Measurements from ENCODE around the gene IPCEF1.
A peak's percentile ranks its signal among the peaks of the same experiment; 100 is the strongest.

IPCEF1 gene

GRCh38 chr6:154289818-154290508, 66.6 kb downstream of the IPCEF1 start:
- DNase-seq, result no peak

GRCh38 chr6:154285826-154286225, 70.8 kb downstream of the IPCEF1 start:
- no peak for DNase-seq

- no peak for DNase-seq
Measured at GRCh38 chr6:154284313-154284853, 72.2 kb downstream of the IPCEF1 start.

GRCh38 chr6:154280521-154280920, 76.1 kb downstream of the IPCEF1 start:
- no peak for DNase-seq

- no peak for DNase-seq
Measured at GRCh38 chr6:154277629-154278017, 79.0 kb downstream of the IPCEF1 start.

GRCh38 chr6:154276810-154277628, 79.6 kb downstream of the IPCEF1 start:
- peak; percentile 85 for DNase-seq

GRCh38 chr6:154274168-154274567, 82.4 kb downstream of the IPCEF1 start:
- DNase-seq, result no peak

- no peak for DNase-seq
Measured at GRCh38 chr6:154268486-154268885, 88.1 kb downstream of the IPCEF1 start.

GRCh38 chr6:154267508-154268106, 89.0 kb downstream of the IPCEF1 start:
- DNase-seq, result no peak

- no peak for DNase-seq
Measured at GRCh38 chr6:154266560-154267099, 90.0 kb downstream of the IPCEF1 start.

- peak; percentile 91 for DNase-seq
Measured at GRCh38 chr6:154261688-154262397, 94.8 kb downstream of the IPCEF1 start.

GRCh38 chr6:154258064-154258757, 98.4 kb downstream of the IPCEF1 start:
- DNase-seq, result peak; percentile 89

- peak; percentile 76 for DNase-seq
Measured at GRCh38 chr6:154257067-154257466, 99.5 kb downstream of the IPCEF1 start.

- DNase-seq, result peak; percentile 41
Measured at GRCh38 chr6:154252678-154253077, 103.9 kb downstream of the IPCEF1 start.

GRCh38 chr6:154251116-154251515, 105.5 kb downstream of the IPCEF1 start:
- no peak for DNase-seq

GRCh38 chr6:154249499-154250298, 106.9 kb downstream of the IPCEF1 start:
- no peak for DNase-seq

GRCh38 chr6:154247119-154247861, 109.3 kb downstream of the IPCEF1 start:
- DNase-seq, result peak; percentile 53

- DNase-seq, result no peak
Measured at GRCh38 chr6:154246723-154247118, 109.9 kb downstream of the IPCEF1 start.

- DNase-seq, result no peak
Measured at GRCh38 chr6:154245506-154245905, 111.1 kb downstream of the IPCEF1 start.

Measured in OCI-M1 (cell line).